Trophoblast cell (in vitro differentiated cells and primary cell): ENCODE measurements around the gene MGP.
A peak's percentile ranks its signal among the peaks of the same experiment; 100 is the strongest.

Source experiments
- DNase-seq, 2 donors: peaks; one replicate each; pipeline ENCODE4 v3.0.0-alpha.2; 2016
- H2AFZ ChIP-seq: 2 replicates; pipeline ENCODE4 v1.6.1; 2013; ENCODE audit warnings: low read length, moderate library complexity, mild to moderate bottlenecking; ENCODE audit not compliant: insufficient read depth, poor library complexity
- H2AK5ac ChIP-seq: 2 replicates; pipeline ENCODE4 v1.6.1; 2013; ENCODE audit warnings: mild to moderate bottlenecking, low read length
- H2BK120ac ChIP-seq: 2 replicates; pipeline ENCODE4 v1.6.1; 2013; ENCODE audit warnings: low read length, mild to moderate bottlenecking, moderate library complexity; ENCODE audit not compliant: insufficient read depth, poor library complexity
- H2BK12ac ChIP-seq: 2 replicates; pipeline ENCODE4 v1.6.1; 2013; ENCODE audit warnings: mild to moderate bottlenecking, low read length, moderate library complexity
- H2BK5ac ChIP-seq: 2 replicates; pipeline ENCODE4 v1.6.1; 2013; ENCODE audit warnings: low read length, low read depth, moderate library complexity, mild to moderate bottlenecking; ENCODE audit not compliant: poor library complexity
- H3K14ac ChIP-seq: 2 replicates; pipeline ENCODE4 v1.6.1; 2013; ENCODE audit warnings: mild to moderate bottlenecking, low read length
- H3K18ac ChIP-seq: 2 replicates; pipeline ENCODE4 v1.6.1; 2013; ENCODE audit warnings: mild to moderate bottlenecking, low read length
- H3K23ac ChIP-seq: 2 replicates; pipeline ENCODE4 v1.6.1; 2013; ENCODE audit warnings: low read length
- H3K27ac ChIP-seq: 2 replicates; pipeline ENCODE4 v1.5.1; 2013; ENCODE audit warnings: low read depth, mild to moderate bottlenecking, inconsistent platforms, low read length, moderate library complexity
- H3K27me3 ChIP-seq: 2 replicates; pipeline ENCODE4 v1.6.1; 2013; ENCODE audit warnings: inconsistent platforms, mild to moderate bottlenecking, low read length, moderate library complexity; ENCODE audit not compliant: insufficient read depth
- H3K36me3 ChIP-seq, 2 experiments: 1 replicate in 1 of 2; 2 replicates in 1 of 2; pipeline ENCODE4 v1.6.1; 2013; ENCODE audit warnings: low read length in 2 of 2, mild to moderate bottlenecking in 2 of 2, moderate library complexity in 1 of 2; ENCODE audit not compliant: insufficient read depth in 2 of 2, control insufficient read depth in 1 of 2
- H3K4ac ChIP-seq: 2 replicates; pipeline ENCODE4 v1.6.1; 2013; ENCODE audit warnings: low read depth, mild to moderate bottlenecking, low read length, moderate library complexity
- H3K4me1 ChIP-seq, 2 experiments: 1 replicate in 1 of 2; 2 replicates in 1 of 2; pipeline ENCODE4 v1.6.1; 2013; ENCODE audit warnings: low read length in 2 of 2, mild to moderate bottlenecking in 2 of 2, moderate library complexity in 1 of 2; ENCODE audit not compliant: insufficient read depth in 2 of 2, control insufficient read depth in 1 of 2
- H3K4me2 ChIP-seq: 2 replicates; pipeline ENCODE4 v1.6.1; 2013; ENCODE audit warnings: inconsistent platforms, mild to moderate bottlenecking, low read length, moderate library complexity
- H3K4me3 ChIP-seq: 2 replicates; pipeline ENCODE4 v1.5.1; 2013; ENCODE audit warnings: mild to moderate bottlenecking, low read depth, low read length, inconsistent platforms
- H3K79me1 ChIP-seq: one replicate; pipeline ENCODE4 v1.6.1; 2013; ENCODE audit warnings: low read length
- H3K79me2 ChIP-seq: 2 replicates; pipeline ENCODE4 v1.6.1; 2013; ENCODE audit warnings: low read length, mild to moderate bottlenecking; ENCODE audit not compliant: control insufficient read depth, insufficient read depth, poor library complexity
- H3K9ac ChIP-seq: 2 replicates; pipeline ENCODE4 v1.6.1; 2013; ENCODE audit warnings: mild to moderate bottlenecking, low read length
- H3K9me3 ChIP-seq: 2 replicates; pipeline ENCODE4 v1.6.1; 2013; ENCODE audit warnings: low read depth, mild to moderate bottlenecking, control low read depth, inconsistent platforms, low read length; ENCODE audit not compliant: insufficient read depth
- H4K12ac ChIP-seq: 2 replicates; pipeline ENCODE4 v1.6.1; 2013; ENCODE audit warnings: low read depth, mild to moderate bottlenecking, low read length, moderate library complexity
- H4K8ac ChIP-seq: 2 replicates; pipeline ENCODE4 v1.6.1; 2013; ENCODE audit warnings: low read depth, mild to moderate bottlenecking, low read length, moderate library complexity
- H4K91ac ChIP-seq: one replicate; pipeline ENCODE4 v1.6.1; 2013; ENCODE audit warnings: low read depth, mild to moderate bottlenecking, low read length, moderate library complexity
- WGBS: extraction: QIAGEN DNeasy Blood & Tissue Kit; methylation state at CpG from one replicate; pipeline ENCODE4 v1.1.7; 2013; ENCODE audit warnings: missing lambda C conversion rate; ENCODE audit not compliant: insufficient read length, insufficient coverage; ENCODE audit errors: extremely low coverage; 5-methylcytosine and 5-hydroxymethylcytosine counted together

Gene MGP

GRCh38 chr12:14900521-14901227, 15.0 kb upstream of the MGP start:
- H3K9me3 ChIP-seq, result no peaks in the 10 kb centered on the region
- no peaks in the 10 kb centered on the region for H3K27me3 ChIP-seq
- H3K4me2 ChIP-seq, result no peak overlapping the region
- no peak overlapping the region for H3K4me3 ChIP-seq
- WGBS, result no CpG with 5 or more reads among the region's 5 CpGs
- DNase-seq, result peak; percentile 35 to 72
- no peak overlapping the region for H4K12ac ChIP-seq
- no peak overlapping the region for H3K23ac ChIP-seq
- no peak overlapping the region for H2BK120ac ChIP-seq
- no peak overlapping the region for H3K9ac ChIP-seq
- H2AFZ ChIP-seq, result no peak overlapping the region
- no peaks in the 10 kb centered on the region for H3K79me1 ChIP-seq
- H4K91ac ChIP-seq, result no peak overlapping the region
- H4K8ac ChIP-seq, result no peak overlapping the region
- H2BK5ac ChIP-seq, result no peak overlapping the region
- no peak overlapping the region for H3K27ac ChIP-seq
- H3K18ac ChIP-seq, result no peak overlapping the region
- peaks cover 0 to 2% of the 10 kb centered on the region in 2 experiments for H3K4me1 ChIP-seq
- no peaks in the 10 kb centered on the region for H3K79me2 ChIP-seq
- H3K4ac ChIP-seq, result no peak overlapping the region
- H2BK12ac ChIP-seq, result no peak overlapping the region
- H3K14ac ChIP-seq, result no peak overlapping the region
- no peaks in the 10 kb centered on the region for H3K36me3 ChIP-seq
- no peak overlapping the region for H2AK5ac ChIP-seq

GRCh38 chr12:14896521-14897169, 11.0 kb upstream of the MGP start:
- peaks cover 0 to 2% of the 10 kb centered on the region in 2 experiments for H3K4me1 ChIP-seq
- no peak overlapping the region for H3K4ac ChIP-seq
- no peak overlapping the region for H2AFZ ChIP-seq
- H2BK5ac ChIP-seq, result no peak overlapping the region
- no peak overlapping the region for H4K8ac ChIP-seq
- H2AK5ac ChIP-seq, result no peak overlapping the region
- no peaks in the 10 kb centered on the region for H3K36me3 ChIP-seq
- H3K27ac ChIP-seq, result no peak overlapping the region
- peak; percentile 71 to 83 for DNase-seq
- H2BK120ac ChIP-seq, result no peak overlapping the region
- H3K18ac ChIP-seq, result no peak overlapping the region
- no peaks in the 10 kb centered on the region for H3K9me3 ChIP-seq
- H3K27me3 ChIP-seq, result no peaks in the 10 kb centered on the region
- H3K23ac ChIP-seq, result no peak overlapping the region
- H4K12ac ChIP-seq, result no peak overlapping the region
- H3K79me1 ChIP-seq, result no peaks in the 10 kb centered on the region
- H3K4me3 ChIP-seq, result no peak overlapping the region
- H3K4me2 ChIP-seq, result no peak overlapping the region
- H3K9ac ChIP-seq, result no peak overlapping the region
- no peaks in the 10 kb centered on the region for H3K79me2 ChIP-seq
- peak overlapping the region; percentile 70 for H2BK12ac ChIP-seq
- WGBS, result no CpG with 5 or more reads among the region's 7 CpGs
- no peak overlapping the region for H4K91ac ChIP-seq
- no peak overlapping the region for H3K14ac ChIP-seq

GRCh38 chr12:14893506-14894250, 8.0 kb upstream of the MGP start:
- no peak overlapping the region for H4K8ac ChIP-seq
- no CpG with 5 or more reads among the region's 5 CpGs for WGBS

GRCh38 chr12:14892726-14893505, 7.3 kb upstream of the MGP start:
- H3K9me3 ChIP-seq, result no peaks in the 10 kb centered on the region
- no peak overlapping the region for H4K91ac ChIP-seq
- no peak overlapping the region for H3K9ac ChIP-seq
- no peak overlapping the region for H3K23ac ChIP-seq
- WGBS, result no CpG with 5 or more reads among the region's 7 CpGs
- H3K27ac ChIP-seq, result no peak overlapping the region
- no peaks in the 10 kb centered on the region for H3K36me3 ChIP-seq
- no peaks in the 10 kb centered on the region for H3K79me1 ChIP-seq
- no peak overlapping the region for H4K12ac ChIP-seq
- no peak overlapping the region for H4K8ac ChIP-seq
- H3K14ac ChIP-seq, result no peak overlapping the region
- no peak overlapping the region for H2AK5ac ChIP-seq
- no peak overlapping the region for H3K4ac ChIP-seq
- H2BK12ac ChIP-seq, result no peak overlapping the region
- H3K79me2 ChIP-seq, result no peaks in the 10 kb centered on the region
- DNase-seq, result peak in 1 of 2 donors; percentile 4
- H3K4me1 ChIP-seq, result no peaks in the 10 kb centered on the region
- no peak overlapping the region for H3K4me2 ChIP-seq
- no peak overlapping the region for H3K4me3 ChIP-seq
- H3K18ac ChIP-seq, result no peak overlapping the region
- no peak overlapping the region for H2BK5ac ChIP-seq
- H2BK120ac ChIP-seq, result no peak overlapping the region
- H2AFZ ChIP-seq, result no peak overlapping the region
- no peaks in the 10 kb centered on the region for H3K27me3 ChIP-seq

More at GRCh38 chr12:14893506-14894250, 8.0 kb upstream of the MGP start:
- H3K4ac ChIP-seq, result no peak overlapping the region
- no peak overlapping the region for H3K9ac ChIP-seq
- H2AFZ ChIP-seq, result no peak overlapping the region
- H2BK120ac ChIP-seq, result no peak overlapping the region
- H3K9me3 ChIP-seq, result no peaks in the 10 kb centered on the region
- no peak overlapping the region for H3K27ac ChIP-seq
- H4K91ac ChIP-seq, result no peak overlapping the region
- no peak overlapping the region for H2AK5ac ChIP-seq
- no peak overlapping the region for H3K4me2 ChIP-seq
- no peaks in the 10 kb centered on the region for H3K27me3 ChIP-seq
- no peak overlapping the region for H2BK12ac ChIP-seq
- no peak overlapping the region for H4K12ac ChIP-seq
- DNase-seq, result no peak
- H3K18ac ChIP-seq, result no peak overlapping the region
- H3K14ac ChIP-seq, result no peak overlapping the region
- H3K4me3 ChIP-seq, result no peak overlapping the region
- no peaks in the 10 kb centered on the region for H3K36me3 ChIP-seq
- no peaks in the 10 kb centered on the region for H3K4me1 ChIP-seq
- H3K79me1 ChIP-seq, result no peaks in the 10 kb centered on the region
- no peak overlapping the region for H3K23ac ChIP-seq
- H2BK5ac ChIP-seq, result no peak overlapping the region
- no peaks in the 10 kb centered on the region for H3K79me2 ChIP-seq
